ENCODE data around the gene CCDC201.
"Not testable (repeated sequence)": the region's sequence is repeated elsewhere in the genome, so short reads cannot be mapped to it uniquely, and the experiment has no call there.

Gene CCDC201

DNA sequence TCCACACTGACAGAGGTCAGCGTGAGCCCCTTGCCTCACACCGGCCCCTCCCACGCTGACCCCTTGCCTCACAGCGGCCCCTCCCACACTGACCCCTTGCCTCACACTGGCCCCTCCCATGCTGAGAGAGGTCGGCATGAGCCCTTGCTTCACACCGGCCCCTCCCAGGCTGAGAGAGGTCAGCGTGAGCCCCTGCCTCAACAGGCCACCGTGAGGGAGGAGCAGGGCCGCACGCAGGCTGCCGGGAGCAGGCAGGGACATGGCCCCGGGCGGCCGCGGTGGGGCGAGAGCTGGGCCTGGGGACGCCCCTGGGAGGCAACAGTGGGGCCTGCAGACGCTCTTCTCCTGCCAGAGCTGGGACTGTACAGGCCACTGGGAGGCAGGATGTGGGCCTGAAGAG, 59.1 kb downstream of the CCDC201 start:
- not testable (repeated sequence) for DNase-seq

DNA sequence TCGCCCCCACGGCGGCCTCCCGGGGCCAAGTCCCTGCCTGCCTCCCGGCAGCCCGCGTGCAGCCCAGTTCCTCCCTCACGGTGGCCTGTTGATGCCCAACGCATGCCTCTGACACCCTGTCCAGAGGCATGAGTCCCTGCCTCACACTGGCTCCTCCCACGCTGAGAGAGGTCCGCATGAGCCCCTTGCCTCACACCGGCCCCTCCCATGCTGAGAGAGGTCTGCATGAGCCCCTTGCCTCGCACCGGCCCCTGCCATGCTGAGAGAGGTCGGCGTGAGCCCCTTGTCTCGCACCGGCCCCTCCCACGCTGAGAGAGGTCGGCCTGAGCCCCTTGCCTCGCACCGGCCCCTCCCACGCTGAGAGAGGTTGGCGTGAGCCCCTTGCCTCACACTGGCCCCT, 59.9 kb downstream of the CCDC201 start:
- DNase-seq = no peak

DNA sequence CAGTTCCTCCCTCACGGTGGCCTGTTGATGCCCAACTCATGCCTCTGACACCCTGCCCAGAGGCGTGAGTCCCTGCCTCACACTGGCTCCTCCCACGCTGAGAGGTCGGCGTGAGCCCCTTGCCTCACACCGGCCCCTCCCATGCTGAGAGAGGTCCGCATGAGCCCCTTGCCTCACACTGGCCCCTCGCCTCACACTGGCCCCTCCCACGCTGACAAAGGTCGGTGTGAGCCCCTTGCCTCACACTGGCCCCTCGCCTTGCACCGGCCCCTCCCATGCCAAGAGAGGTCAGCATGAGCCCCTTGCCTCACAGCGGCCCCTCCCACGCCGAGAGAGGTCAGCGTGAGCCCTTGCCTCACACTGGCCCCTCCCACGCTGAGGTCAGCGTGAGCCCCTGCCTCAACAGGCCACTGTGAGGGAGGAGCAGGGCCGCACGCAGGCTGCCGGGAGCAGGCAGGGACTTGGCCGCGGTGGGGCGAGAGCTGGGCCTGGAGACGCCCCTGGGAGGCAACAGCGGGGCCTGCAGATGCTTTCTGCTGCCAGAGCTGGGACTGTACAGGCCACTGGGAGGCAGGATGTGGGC, 61.1 kb downstream of the CCDC201 start:
- not testable (repeated sequence) for DNase-seq

DNA sequence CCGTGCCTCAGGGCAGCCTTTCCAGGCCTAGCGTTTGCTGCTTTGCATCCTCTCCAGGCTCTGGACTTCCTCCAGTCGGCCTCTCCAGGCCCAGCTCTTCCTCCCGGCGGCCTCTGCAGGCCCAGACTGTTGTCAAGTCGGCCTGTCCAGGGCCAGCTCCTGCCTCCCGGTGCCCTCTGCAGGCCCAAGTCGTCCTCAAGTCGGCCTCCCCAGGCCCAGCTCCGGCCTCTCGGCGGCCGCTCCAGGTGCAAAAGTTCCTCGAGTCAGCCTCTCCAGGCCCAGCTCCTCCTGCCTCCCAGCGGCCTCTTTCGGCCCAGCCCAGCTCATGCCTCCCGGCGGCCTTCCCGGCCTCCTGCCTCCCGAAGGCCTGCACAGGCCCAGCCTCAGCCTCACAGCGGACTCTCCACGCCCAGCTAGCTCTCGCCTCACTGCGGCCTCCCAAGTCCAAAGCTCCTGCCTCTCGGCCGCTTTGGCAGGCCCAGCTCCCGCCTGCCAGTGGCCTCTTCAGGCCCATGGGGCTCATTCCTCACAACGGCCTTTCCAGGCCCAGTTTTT, 62.4 kb downstream of the CCDC201 start:
- not testable (repeated sequence) for DNase-seq
